ENCODE results near the gene ABCD1.

- TF ChIP-seq, protein P1, sequence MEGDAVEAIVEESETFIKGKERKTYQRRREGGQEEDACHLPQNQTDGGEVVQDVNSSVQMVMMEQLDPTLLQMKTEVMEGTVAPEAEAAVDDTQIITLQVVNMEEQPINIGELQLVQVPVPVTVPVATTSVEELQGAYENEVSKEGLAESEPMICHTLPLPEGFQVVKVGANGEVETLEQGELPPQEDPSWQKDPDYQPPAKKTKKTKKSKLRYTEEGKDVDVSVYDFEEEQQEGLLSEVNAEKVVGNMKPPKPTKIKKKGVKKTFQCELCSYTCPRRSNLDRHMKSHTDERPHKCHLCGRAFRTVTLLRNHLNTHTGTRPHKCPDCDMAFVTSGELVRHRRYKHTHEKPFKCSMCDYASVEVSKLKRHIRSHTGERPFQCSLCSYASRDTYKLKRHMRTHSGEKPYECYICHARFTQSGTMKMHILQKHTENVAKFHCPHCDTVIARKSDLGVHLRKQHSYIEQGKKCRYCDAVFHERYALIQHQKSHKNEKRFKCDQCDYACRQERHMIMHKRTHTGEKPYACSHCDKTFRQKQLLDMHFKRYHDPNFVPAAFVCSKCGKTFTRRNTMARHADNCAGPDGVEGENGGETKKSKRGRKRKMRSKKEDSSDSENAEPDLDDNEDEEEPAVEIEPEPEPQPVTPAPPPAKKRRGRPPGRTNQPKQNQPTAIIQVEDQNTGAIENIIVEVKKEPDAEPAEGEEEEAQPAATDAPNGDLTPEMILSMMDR (IDR thresholded peaks at IDR 0.05), result no peak
- TF ChIP-seq CREB1 (CRISPR knock-in tag; IDR thresholded peaks at IDR 0.05) (no peak), ATF3 (CRISPR knock-in tag; conservative IDR thresholded peaks at IDR 0.05) (no peak), PREB (CRISPR knock-in tag; IDR thresholded peaks at IDR 0.05; ENCODE audit: borderline replicate concordance) (no peak), E2F1 (CRISPR knock-in tag; IDR thresholded peaks at IDR 0.05) (no peak), ATF6 (CRISPR knock-in tag; IDR thresholded peaks at IDR 0.05) (no peak), OVOL2 (CRISPR knock-in tag; IDR thresholded peaks at IDR 0.05; ENCODE audit: borderline replicate concordance) (no peak), RELA (CRISPR knock-in tag; IDR thresholded peaks at IDR 0.05; ENCODE audit: borderline replicate concordance) (no peak), USF2 (CRISPR knock-in tag; IDR thresholded peaks at IDR 0.05) (no peak), NFYB (CRISPR knock-in tag; conservative IDR thresholded peaks at IDR 0.05; ENCODE audit: low read depth) (no peak)
- TF ChIP-seq, protein P2, sequence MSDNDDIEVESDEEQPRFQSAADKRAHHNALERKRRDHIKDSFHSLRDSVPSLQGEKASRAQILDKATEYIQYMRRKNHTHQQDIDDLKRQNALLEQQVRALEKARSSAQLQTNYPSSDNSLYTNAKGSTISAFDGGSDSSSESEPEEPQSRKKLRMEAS (CRISPR knock-in tag; IDR thresholded peaks at IDR 0.05), result no peak
These were observed 38.8 kb downstream of the ABCD1 start for GRCh38 chrX:153763298-153763932.
